Diencephalon (tissue), 1 donor: Measurements from ENCODE around the gene PCGF1. TPM values are rescaled to one million over a fixed set of nuclear protein-coding genes. Genes with fewer than 3 reads are reported as not detected.

Source experiments
- total RNA-seq: library from RNA; depleted of rRNA; stranded (reverse); fragments of >200 nt; gene quantifications from one replicate; pipeline ENCODE4 v1.2.3, GENCODE V29; 2014

Gene PCGF1
- total RNA-seq: 9.5 TPM

GRCh38 chr2:74507145-74507925 lies at the start of gene PCGF1:
TSS of gene PCGF1 (minus strand) at chr2:74507695. CDS start at chr2:74507668, 27 bp downstream.

GRCh38 chr2:74553892-74554819 lies 46.7 kb upstream of the PCGF1 start, which contains the start of the genes DOK1 and LOXL3:
TSS of gene DOK1 (plus strand) at chr2:74554720. CDS start at chr2:74554755, 35 bp downstream.
TSS of gene LOXL3 (minus strand) at chr2:74553942. CDS start at chr2:74552634, 1,308 bp downstream.

GRCh38 chr2:74529357-74530238 lies 22.1 kb upstream of the PCGF1 start, which contains the start of the genes AUP1 and HTRA2:
TSS of gene AUP1 (minus strand) at chr2:74529706. CDS start at chr2:74529629, 77 bp downstream.
TSS of gene HTRA2 (plus strand) at chr2:74529933. CDS start at chr2:74530007, 74 bp downstream.

GRCh38 chr2:74525717-74526648 lies 18.5 kb upstream of the PCGF1 start, which contains the start of gene DQX1:
TSS of gene DQX1 (minus strand) at chr2:74526231. CDS start at chr2:74525729, 502 bp downstream.

GRCh38 chr2:74514368-74515270 lies 7.1 kb upstream of the PCGF1 start, which contains the start of gene TLX2:
TSS of gene TLX2 (plus strand) at chr2:74514450. CDS start at chr2:74514807, 357 bp downstream.

GRCh38 chr2:74499267-74499939 lies 8.1 kb downstream of the PCGF1 start, which contains the start of gene LBX2:
TSS of gene LBX2 (minus strand) at chr2:74499603. CDS start at chr2:74499537, 66 bp downstream.

GRCh38 chr2:74482801-74483674 lies 24.5 kb downstream of the PCGF1 start, which contains the start of the genes CCDC142 and TTC31:
TSS of gene CCDC142 (minus strand) at chr2:74482998. CDS start at chr2:74482837, 161 bp downstream.
TSS of gene TTC31 (plus strand) at chr2:74483081. CDS start at chr2:74483096, 15 bp downstream.

GRCh38 chr2:74472086-74472944 lies 35.2 kb downstream of the PCGF1 start, which contains the start of gene MRPL53:
TSS of gene MRPL53 (minus strand) at chr2:74472680. CDS start at chr2:74472660, 20 bp downstream.

GRCh38 chr2:74458132-74458937 lies 49.2 kb downstream of the PCGF1 start, which contains the start of gene WBP1:
TSS of gene WBP1 (plus strand) at chr2:74458438. CDS start at chr2:74458603, 165 bp downstream.

Other genes with a start within 250 kb of the PCGF1 start
- gene SLC4A5, start 164.3 kb downstream of the PCGF1 start, total RNA-seq: 3.2 TPM
- gene DCTN1, start 127.4 kb downstream of the PCGF1 start, total RNA-seq: 159 TPM
- 0.92 TPM for gene C2orf81, start 86.1 kb downstream of the PCGF1 start, total RNA-seq
- 34.4 TPM for gene WDR54, start 86.0 kb downstream of the PCGF1 start, total RNA-seq
- 11.1 TPM for gene RTKN, start 65.8 kb downstream of the PCGF1 start, total RNA-seq
- gene INO80B, start 52.6 kb downstream of the PCGF1 start, total RNA-seq: 10.1 TPM
- gene WBP1, start 49.3 kb downstream of the PCGF1 start, total RNA-seq: 26.5 TPM
- gene MOGS, start 42.3 kb downstream of the PCGF1 start, total RNA-seq: 23.1 TPM
- 15.0 TPM for gene MRPL53, start 35.0 kb downstream of the PCGF1 start, total RNA-seq
- gene CCDC142, start 24.7 kb downstream of the PCGF1 start, total RNA-seq: 31.1 TPM
- gene TTC31, start 24.6 kb downstream of the PCGF1 start, total RNA-seq: 11.8 TPM
- gene LBX2, start 8.1 kb downstream of the PCGF1 start, total RNA-seq: not detected
- not detected for gene TLX2, start 6.8 kb upstream of the PCGF1 start, total RNA-seq
- not detected for gene DQX1, start 18.5 kb upstream of the PCGF1 start, total RNA-seq
- gene AUP1, start 22.0 kb upstream of the PCGF1 start, total RNA-seq: 48.2 TPM
- gene HTRA2, start 22.2 kb upstream of the PCGF1 start, total RNA-seq: 46.1 TPM
- 6.7 TPM for gene LOXL3, start 46.2 kb upstream of the PCGF1 start, total RNA-seq
- gene DOK1, start 47.0 kb upstream of the PCGF1 start, total RNA-seq: 5.3 TPM
- gene M1AP, start 140.6 kb upstream of the PCGF1 start, total RNA-seq: 2.3 TPM
- gene SEMA4F, start 146.6 kb upstream of the PCGF1 start, total RNA-seq: 21.0 TPM